Breast epithelium (tissue), 4 donors: ENCODE data around the gene MAP2K3. TPM values are rescaled to one million over a fixed set of nuclear protein-coding genes. Genes with fewer than 3 reads are reported as not detected.

ENCODE experiments used
- DNase-seq, 2 donors: peaks; one replicate each; pipeline ENCODE4 v3.0.0-alpha.2; 2019; ENCODE audit warnings: low spot score in 2 of 2
- H3K27ac ChIP-seq, 2 donors: fragments of 200-600 bp; sonication (generic) in 1 of 2; one replicate each; pipeline ENCODE4 v1.5.1; 2016 to 2019; ENCODE audit warnings: mild to moderate bottlenecking in 1 of 2
- H3K27me3 ChIP-seq, 2 donors: fragments of 200-600 bp; sonication (generic) in 1 of 2; one replicate each; pipeline versions ENCODE4 v1.5.1 to v1.6.0; 2017 to 2019; ENCODE audit warnings: control low read depth in 1 of 2, mild to moderate bottlenecking in 1 of 2
- H3K36me3 ChIP-seq: fragments of 200-600 bp; one replicate; pipeline ENCODE4 v1.5.1; 2019
- H3K4me1 ChIP-seq, 2 donors: fragments of 200-600 bp; sonication (generic); one replicate each; pipeline ENCODE4 v1.5.1; 2016 to 2019; ENCODE audit warnings: control low read depth in 1 of 2
- H3K4me3 ChIP-seq, 3 donors: fragments of 200-600 bp; sonication (generic); 1 replicate in 2 of 3; 2 replicates in 1 of 3; pipeline ENCODE4 v1.5.1; 2016 to 2019; ENCODE audit warnings: mild to moderate bottlenecking in 3 of 3, moderate library complexity in 2 of 3
- H3K9me3 ChIP-seq, 2 donors: fragments of 200-600 bp; sonication (generic) in 1 of 2; one replicate each; pipeline ENCODE4 v1.5.1; 2016 to 2019; ENCODE audit warnings: control low read depth in 1 of 2
- POLR2A ChIP-seq: fragments of 450-650 bp; IDR thresholded peaks from one replicate; pipeline ENCODE4 v1.6.1; 2016; ENCODE audit warnings: antibody characterized with exemption, mild to moderate bottlenecking, moderate library complexity
- POLR2AphosphoS5 ChIP-seq, 3 donors: sonication (generic); formaldehyde crosslinking; IDR thresholded peaks; one replicate each; pipeline ENCODE4 v1.6.1; 2017; ENCODE audit warnings: antibody characterized with exemption in 3 of 3
- intact Hi-C: fragments of 100-400 bp; cut with DNase I; formaldehyde crosslinking; loops from one replicate; pipeline ENCODE4 v1.15.1; 2023; ENCODE audit warnings: low total_unique reads
- total RNA-seq, 3 donors: library from RNA; depleted of rRNA; stranded (reverse); fragments of >200 nt; gene quantifications; one replicate each; pipeline ENCODE4 v1.1.0, GENCODE V29; 2016
- TF ChIP-seq, protein P1 (sequence below), 3 donors: fragments of 450-650 bp; IDR thresholded peaks; one replicate each; pipeline ENCODE4 v1.5.1; 2016 to 2017; ENCODE audit warnings: antibody characterized with exemption in 3 of 3, mild to moderate bottlenecking in 3 of 3, moderate library complexity in 3 of 3

The MAP2K3 gene
- total RNA-seq, 3 donors from 2014 or later, result 16.0 to 26.9 (median 22.0) TPM

DNA sequence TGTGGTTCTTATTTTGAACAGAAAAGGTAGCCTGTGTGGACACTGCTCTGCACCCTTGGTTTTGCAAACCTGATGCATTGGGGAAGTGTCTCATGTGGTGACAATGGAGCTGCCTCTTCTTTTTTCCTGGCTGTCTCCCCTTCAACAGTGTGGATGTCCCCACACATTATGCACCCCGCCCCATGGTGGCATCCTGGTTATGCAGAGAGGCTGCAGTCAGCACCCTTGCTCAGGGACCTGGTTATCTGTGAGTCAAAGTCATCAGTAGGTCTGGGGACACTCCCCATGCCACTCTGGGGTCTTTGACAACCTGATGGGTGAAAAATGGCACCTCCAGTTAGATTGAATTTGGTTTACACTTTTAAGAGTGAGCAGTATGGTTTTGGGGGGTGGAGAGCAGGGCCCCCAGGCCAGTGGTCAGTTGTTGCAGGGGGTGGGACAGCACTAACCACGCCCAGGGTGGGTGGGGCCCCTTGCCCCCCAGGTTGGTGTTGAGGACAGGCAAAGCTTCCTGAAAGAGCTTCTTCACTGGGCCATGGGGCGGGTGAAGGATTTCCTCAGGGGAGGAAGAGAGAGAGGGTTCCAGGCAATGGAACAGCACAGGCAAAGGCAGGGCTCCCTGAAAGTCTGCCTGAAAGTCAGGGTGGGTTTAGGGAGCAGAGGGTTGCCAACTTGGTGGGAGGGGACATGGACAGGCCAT is 67.0 kb downstream of the MAP2K3 start:
- DNase-seq, result peak in 1 of 2 donors; percentile 28
- intact Hi-C loops, result no loop called here
- H3K36me3 ChIP-seq, result no peaks in the 10 kb centered on the region
- no peaks in the 10 kb centered on the region for H3K9me3 ChIP-seq
- H3K4me3 ChIP-seq, result no peak overlapping the region
- H3K4me1 ChIP-seq, result no peaks in the 10 kb centered on the region
- H3K27me3 ChIP-seq, result no peaks in the 10 kb centered on the region
- no peak overlapping the region for H3K27ac ChIP-seq
- TF ChIP-seq, protein P1, sequence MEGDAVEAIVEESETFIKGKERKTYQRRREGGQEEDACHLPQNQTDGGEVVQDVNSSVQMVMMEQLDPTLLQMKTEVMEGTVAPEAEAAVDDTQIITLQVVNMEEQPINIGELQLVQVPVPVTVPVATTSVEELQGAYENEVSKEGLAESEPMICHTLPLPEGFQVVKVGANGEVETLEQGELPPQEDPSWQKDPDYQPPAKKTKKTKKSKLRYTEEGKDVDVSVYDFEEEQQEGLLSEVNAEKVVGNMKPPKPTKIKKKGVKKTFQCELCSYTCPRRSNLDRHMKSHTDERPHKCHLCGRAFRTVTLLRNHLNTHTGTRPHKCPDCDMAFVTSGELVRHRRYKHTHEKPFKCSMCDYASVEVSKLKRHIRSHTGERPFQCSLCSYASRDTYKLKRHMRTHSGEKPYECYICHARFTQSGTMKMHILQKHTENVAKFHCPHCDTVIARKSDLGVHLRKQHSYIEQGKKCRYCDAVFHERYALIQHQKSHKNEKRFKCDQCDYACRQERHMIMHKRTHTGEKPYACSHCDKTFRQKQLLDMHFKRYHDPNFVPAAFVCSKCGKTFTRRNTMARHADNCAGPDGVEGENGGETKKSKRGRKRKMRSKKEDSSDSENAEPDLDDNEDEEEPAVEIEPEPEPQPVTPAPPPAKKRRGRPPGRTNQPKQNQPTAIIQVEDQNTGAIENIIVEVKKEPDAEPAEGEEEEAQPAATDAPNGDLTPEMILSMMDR (IDR thresholded peaks at IDR 0.05), result no peak
- TF ChIP-seq POLR2AphosphoS5 (IDR thresholded peaks at IDR 0.05) (no peak), POLR2A (no peak)

DNA sequence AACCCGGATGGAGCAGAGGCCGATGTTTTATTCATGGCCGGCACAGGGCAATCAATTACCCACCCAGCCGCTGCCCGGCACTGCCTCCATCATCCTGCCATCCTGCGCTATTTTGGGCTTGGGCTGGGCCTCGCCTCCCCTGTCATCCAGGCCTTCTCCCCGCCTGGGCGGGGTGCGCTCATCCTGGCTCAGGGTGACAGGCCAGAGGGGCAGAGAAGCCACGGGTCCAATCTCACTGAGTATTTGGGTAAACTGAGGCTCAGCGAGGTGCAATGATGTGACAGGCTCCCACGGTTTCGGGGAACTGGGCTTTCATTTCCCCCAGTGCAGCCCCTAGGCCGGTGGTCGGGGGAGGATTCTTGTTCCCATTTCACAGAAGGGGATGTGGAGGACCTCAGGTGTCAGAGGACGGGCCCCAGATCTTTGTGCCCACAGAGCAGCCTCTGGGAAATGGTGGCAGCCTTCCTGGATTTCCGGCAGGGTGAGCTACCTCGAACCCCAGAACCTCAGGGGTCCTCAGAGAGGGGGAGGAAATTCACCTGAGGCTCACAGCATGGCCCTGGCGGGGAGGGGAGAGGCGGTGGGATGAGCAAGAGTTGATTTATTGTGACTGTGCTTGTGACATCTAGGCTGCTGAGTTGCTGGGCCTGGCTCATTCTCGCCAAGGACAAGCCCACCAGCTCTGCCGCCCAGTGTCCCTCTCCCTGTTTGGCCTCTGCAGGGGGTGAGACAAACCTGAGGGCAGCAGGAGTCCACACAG is 67.9 kb downstream of the MAP2K3 start:
- TF ChIP-seq, protein P1 (IDR thresholded peaks at IDR 0.05), result no peak
- TF ChIP-seq POLR2A (no peak), POLR2AphosphoS5 (IDR thresholded peaks at IDR 0.05) (no peak)
- Histone ChIP-seq H3K9me3 (no peaks in the 10 kb centered on the region), H3K27ac (peak overlapping the region in 1 of 2 donors; percentile 58), H3K27me3 (no peaks in the 10 kb centered on the region), H3K36me3 (no peaks in the 10 kb centered on the region), H3K4me3 (no peak overlapping the region), H3K4me1 (no peaks in the 10 kb centered on the region)
- DNase-seq, result no peak
- intact Hi-C loops, result no loop called here

DNA sequence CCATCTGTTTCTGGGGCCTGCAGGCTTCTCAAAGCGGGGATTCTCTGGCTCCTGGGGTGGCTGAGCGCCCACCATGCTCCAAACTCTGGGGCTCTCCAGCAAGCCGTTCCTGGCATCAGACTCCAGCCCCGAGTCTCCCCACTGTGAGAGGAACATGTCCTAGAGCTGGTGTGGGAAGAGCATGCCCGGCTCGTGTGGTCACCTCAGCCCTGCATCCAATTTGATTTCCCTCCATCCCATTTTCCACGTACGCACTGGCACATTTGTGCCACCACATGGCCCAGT is 68.4 kb downstream of the MAP2K3 start:
- peak in 1 of 2 donors; percentile 30 for DNase-seq

DNA sequence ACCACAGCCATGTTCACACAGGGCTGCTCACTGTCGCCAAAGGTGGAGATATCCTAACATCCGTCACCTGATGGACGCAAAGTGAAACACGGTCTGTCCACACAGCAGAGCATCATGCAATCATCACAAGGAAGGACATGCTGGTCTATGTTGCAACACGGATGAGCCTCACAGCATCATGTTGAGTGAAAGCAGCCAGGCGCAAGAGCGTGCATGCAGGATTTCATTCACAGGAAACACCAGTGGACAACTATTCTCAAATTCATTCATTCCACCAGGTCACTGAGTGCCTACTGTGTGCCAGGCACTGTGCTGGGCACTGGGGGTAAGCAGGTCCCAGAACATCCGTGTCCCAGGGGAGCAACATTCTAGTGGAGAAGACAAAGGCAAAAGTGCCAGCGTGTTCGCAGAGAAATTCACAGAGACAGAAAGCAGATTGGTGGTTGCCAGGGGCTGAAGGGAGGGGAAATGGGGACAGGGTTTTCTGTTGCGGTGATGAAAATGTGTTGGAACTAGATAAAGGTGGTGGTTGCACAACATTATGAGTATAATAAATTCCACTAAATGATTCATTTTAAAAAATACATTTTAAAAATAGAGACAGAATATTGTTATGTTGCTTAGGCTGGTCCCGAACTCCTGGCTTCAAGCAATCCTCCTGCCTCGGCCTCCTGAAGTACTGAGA is 69.0 kb downstream of the MAP2K3 start:
- Histone ChIP-seq H3K9me3 (no peaks in the 10 kb centered on the region), H3K36me3 (no peaks in the 10 kb centered on the region), H3K27me3 (no peaks in the 10 kb centered on the region), H3K4me3 (no peak overlapping the region), H3K27ac (peak overlapping the region in 1 of 2 donors; percentile 58), H3K4me1 (no peaks in the 10 kb centered on the region)
- intact Hi-C loops, result no loop called here
- TF ChIP-seq, protein P1 (IDR thresholded peaks at IDR 0.05), result no peak
- TF ChIP-seq POLR2AphosphoS5 (IDR thresholded peaks at IDR 0.05), result peak in 2 of 3 donors; percentile 66 to 93
- peak in 1 of 2 donors; percentile 37 for DNase-seq

More for the DNA sequence above, 68.4 kb downstream of the MAP2K3 start:
- H3K9me3 ChIP-seq, result no peaks in the 10 kb centered on the region
- intact Hi-C loops, result no loop called here
- H3K4me1 ChIP-seq, result no peaks in the 10 kb centered on the region
- H3K27ac ChIP-seq, result peak overlapping the region in 1 of 2 donors; percentile 58
- TF ChIP-seq, protein P1 (IDR thresholded peaks at IDR 0.05), result no peak
- no peak for TF ChIP-seq POLR2AphosphoS5 (IDR thresholded peaks at IDR 0.05)
- no peak for TF ChIP-seq POLR2A
- H3K27me3 ChIP-seq, result no peaks in the 10 kb centered on the region
- no peak overlapping the region for H3K4me3 ChIP-seq
- no peaks in the 10 kb centered on the region for H3K36me3 ChIP-seq
